Amniotic epithelial cell (primary cell): ENCODE results near the gene FMO2.
A peak's percentile ranks its signal among the peaks of the same experiment; 100 is the strongest.
"Not testable (repeated sequence)": the region's sequence is repeated elsewhere in the genome, so short reads cannot be mapped to it uniquely, and the experiment has no call there.

Source experiments
- DNase-seq: peaks from one replicate; pipeline ENCODE4 v3.0.0-alpha.2; 2010; ENCODE audit warnings: low read depth

Gene FMO2

GRCh38 chr1:171219346-171220080, 34.4 kb downstream of the FMO2 start:
- DNase-seq = no peak

GRCh38 chr1:171220081-171220420, 35.0 kb downstream of the FMO2 start:
- peak; percentile 83 for DNase-seq

GRCh38 chr1:171220581-171221054, 35.5 kb downstream of the FMO2 start:
- DNase-seq = peak; percentile 18

DNA sequence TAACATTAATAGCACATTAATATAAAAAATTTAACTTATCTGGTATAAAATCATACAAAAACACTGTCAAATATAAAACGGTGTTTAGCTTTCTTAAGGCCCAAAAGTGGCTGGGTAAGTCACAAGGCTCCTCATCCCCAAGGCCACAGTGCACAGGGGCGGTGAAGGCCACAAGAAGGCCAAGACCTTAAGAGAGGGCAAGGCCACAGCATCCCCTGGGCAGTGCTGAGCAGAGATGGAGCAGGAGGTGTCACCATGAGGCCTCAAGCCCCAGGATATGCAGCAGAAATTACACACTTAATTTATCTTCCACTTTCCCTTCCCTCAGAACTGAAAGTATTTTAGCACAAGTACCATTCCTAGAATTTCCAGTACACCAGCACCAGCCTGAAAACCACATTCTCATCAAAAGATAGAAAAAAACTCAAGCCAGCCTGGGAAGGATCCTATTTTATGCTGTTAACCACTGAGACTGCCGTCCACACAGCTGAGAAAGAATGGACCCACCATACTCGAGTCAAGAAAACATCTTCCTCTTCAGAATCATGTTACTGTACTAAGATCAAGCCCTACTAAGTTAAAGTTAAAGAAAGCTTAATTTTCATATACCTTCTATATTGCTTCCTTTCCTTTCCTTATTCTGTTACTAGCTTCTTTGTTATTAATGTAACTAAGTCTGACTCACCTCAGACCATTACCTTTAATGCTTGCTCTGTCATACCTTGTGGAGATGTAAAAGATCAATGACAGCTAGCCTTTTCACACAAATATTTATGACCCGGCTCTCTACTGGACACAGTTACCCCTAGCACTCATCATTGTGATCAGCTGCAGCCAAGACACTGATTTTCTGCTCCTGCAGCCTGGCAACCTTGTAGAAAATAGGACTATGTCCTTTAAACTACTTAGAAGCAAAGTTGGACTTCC, 36.8 kb downstream of the FMO2 start:
- peak; percentile 28 for DNase-seq

DNA sequence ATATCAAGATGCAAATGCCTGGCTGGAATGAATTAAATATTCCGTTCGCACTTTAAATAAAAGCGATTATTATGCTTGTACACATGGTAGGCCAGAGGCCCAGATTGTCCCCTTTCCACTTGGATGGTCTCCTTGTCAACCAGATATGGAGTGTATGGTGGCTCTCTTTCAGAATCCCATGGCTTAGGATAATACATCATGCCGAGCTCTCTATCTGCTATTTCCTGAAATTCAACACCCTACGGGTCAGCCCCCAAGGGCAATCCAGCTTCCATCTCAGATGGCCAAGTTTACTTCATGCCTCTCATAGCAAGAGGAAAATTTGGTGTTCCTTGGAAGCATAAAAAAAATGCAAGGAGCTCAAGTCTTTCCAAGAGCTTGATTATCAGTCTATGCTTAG, 37.8 kb downstream of the FMO2 start:
- no peak for DNase-seq

DNA sequence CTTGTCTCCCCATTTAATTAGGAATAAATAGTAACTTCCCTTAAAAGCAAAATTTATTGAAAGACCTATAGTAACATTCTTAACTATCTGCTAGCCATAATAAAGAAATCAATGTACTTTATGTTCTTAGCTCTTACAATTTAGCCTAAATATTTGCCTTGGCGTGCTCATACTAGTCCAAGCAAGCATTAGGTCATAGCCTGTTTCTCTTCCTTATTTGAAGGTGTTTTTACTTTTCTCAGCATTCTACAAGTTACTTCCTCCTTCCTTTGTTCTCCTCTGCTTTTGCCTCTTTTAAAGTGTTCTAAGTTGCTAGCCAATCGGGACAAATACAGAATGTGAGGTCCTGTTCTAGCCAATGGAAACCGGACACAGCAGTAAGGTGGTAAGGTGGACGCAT, 39.2 kb downstream of the FMO2 start:
- not testable (repeated sequence) for DNase-seq

GRCh38 chr1:171226747-171227370, 41.8 kb downstream of the FMO2 start:
- DNase-seq = peak; percentile 64

DNA sequence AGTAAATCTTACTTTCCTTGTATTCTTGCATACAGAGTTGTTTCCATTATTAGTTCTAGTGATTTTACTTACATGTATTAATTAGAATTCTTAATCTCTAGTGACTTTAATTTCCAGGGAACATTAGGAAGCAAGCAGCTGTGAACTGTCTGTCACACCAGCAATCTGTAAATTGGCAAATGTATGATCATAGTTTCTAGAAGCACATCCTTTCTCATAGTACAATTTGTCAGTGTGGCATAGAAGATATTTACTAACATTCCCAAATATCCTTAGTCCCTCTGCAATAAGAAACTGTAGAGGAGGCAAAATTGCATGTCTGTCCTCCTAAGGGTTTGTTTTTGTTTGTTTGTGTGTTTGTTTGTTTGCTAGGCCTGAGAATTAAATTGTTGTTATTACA, 46.2 kb downstream of the FMO2 start:
- DNase-seq = no peak

GRCh38 chr1:171233183-171233582, 48.1 kb downstream of the FMO2 start:
- no peak for DNase-seq

DNA sequence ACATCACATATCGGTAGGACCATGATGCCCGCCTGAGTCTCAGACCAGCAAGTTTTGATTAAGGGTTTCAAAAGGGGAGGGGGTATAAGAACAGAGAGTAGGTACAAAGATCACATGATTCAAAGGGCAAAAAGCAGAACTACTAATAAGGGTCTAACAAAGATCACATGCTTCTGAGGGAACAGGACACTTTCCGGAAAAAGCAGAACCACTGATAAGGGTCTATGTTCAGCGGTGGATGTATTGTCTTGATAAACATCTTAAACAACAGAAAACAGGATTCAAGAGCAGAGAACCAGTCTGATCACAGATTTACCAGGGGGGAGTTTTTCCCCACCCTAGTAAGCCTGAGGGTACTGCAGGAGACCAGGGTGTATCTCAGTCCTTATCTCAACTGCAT, 51.1 kb downstream of the FMO2 start:
- not testable (repeated sequence) for DNase-seq

DNA sequence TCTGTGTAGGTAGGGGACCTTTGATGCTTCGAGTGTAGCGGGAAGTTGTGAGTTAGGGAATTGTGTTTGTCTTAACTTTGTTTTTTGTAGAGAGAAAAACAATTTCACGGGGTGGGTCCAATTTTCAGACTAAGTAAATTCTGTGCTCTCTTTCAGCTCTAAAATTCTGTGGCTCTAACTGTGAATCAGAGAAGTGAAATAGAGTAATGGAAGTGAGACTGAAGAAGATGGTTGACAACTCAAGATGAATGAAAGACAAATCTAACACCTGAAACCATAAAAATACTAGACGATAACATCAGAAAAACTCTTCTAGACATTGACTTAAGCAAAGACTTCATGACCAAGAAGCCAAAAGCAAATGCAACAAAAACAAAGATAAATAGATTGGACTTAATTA, 58.8 kb downstream of the FMO2 start:
- DNase-seq = no peak

DNA sequence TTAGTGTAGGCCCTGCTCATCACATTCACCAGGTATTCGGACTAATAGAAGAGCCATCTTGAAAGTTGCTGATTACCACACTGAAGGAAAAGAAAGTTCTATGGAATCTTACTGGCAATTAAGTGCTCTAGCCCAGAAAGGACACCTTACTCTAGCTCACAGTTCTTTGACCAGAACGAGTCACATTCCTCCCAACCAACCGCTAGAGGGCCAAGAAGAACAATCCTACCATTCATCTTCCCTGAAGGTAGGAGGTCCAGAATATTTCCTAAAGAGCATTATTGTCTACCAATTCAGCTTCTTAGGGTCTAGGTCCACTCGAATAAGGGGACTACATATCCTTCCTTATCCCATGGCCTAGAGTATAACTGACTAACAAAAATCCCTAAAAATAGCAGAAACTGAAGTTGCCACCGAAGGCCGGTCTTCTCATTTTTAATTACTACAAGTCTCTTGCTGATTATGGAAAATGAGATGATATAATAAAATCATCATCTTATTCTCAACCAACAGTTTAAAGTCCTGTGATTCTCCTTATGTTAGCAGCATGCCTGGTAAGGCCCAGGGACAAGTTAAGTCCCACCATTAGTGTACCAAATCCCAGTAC, 60.5 kb downstream of the FMO2 start:
- peak; percentile 40 for DNase-seq

DNA sequence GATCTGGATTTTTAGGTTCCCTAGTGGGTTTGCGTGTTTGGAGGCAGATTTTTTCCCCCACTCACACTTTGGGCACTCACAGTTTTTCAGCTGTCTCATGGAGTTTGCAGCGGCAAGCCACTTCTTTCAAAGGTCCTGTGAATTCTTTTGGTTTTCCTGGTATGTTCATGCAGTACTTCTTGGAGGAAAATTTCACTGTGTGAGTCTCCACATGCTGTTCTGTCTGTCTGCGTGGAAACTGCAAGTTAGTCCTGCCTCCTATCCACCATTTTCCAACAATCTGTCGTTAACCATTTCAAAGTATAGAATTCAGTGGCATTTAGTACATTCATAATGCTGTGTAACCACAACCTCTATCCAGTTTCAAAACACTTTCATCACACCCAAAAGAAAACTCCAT, 62.4 kb downstream of the FMO2 start:
- DNase-seq = peak; percentile 10

DNA sequence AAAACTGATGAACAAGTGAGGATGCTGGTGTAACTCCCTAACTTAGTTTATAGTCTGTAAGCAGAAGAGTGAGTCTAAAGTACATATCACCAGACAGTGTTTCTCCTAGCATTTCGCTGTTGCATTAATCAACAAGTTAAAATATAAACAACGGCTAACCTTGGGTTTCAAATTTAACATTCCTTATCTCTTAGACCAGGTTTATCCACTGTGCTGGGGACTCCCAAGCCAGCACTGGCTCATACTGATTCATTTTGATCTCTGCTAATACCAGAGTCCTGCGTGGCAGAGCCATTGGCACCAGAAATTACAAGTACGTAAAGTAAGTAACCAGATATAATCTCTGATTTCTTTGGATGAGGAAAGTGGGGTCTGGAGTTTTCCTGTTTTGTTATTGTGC, 63.2 kb downstream of the FMO2 start, which contains the start of gene FMO1:
Gene FMO1 (plus strand): TSS at position 193 of the 400 bp plus-strand sequence. CDS start 9,594 bp downstream, outside the sequence.
- no peak for DNase-seq

GRCh38 chr1:171248841-171249240, 63.7 kb downstream of the FMO2 start:
- DNase-seq = no peak

GRCh38 chr1:171250263-171250662, 65.2 kb downstream of the FMO2 start:
- no peak for DNase-seq

DNA sequence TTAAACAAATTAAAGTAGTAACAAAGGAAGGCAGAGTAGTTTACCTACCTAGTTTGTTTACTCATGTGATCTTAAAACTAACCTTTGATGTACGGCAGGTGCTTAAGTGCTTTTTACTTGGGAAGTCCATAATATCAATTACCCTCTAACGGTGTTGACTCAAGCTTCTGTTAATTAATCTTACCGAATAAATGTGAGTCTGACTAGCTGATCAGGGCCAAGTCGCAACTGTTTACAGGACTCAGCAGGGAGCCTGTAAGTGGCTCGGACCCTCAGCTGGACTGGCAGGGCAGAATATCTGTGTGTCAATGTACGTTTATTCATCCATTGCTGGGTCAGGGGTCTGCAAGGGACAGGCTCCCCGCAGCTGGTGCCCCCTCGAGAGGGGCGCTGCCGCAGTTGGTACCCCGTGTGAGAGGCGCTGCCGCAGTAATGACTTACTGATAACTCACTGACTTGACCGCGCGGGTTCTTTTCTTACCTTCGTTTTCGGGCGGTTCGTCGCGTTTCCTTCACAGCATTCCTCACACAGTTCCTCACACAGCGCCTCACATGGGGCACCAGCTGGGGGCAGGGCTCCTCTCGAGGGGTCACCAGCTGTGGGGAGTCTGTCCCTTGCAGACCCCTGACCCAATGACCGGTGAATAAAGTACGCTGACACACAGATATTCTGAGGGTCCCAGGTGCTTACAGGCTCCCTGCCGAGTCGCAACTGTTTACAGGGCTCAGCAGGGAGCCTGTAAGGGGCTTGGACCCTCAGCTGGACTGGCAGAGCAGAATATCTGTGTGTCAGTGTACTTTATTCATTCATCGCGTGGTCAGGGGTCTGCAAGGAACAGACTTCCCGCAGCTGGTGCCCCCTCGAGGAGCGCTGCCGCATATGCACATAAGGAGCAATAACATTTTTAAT, 66.2 kb downstream of the FMO2 start:
- peak; percentile 15 for DNase-seq

DNA sequence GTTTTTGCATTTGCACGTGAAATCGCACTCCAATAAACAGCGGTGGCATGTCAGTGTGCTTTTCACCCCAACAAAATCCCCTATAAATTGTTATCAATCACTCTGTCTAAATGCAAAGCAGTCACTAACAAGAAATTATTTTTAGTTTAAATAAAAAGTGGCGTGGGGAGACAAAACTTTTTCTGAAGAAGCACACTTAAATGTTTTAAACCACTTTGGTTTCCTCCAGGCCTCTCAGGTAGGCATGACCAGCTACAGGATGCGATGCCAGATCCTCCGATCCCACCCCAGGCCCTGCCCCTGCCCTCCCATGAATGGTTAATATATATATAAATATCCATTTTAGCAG, 66.8 kb downstream of the FMO2 start:
- DNase-seq = no peak

GRCh38 chr1:171252482-171252881, 67.4 kb downstream of the FMO2 start:
- DNase-seq = no peak

- DNase-seq = peak; percentile 35
Observed at GRCh38 chr1:171254859-171255258, 69.8 kb downstream of the FMO2 start.

- DNase-seq = peak; percentile 54
Observed at GRCh38 chr1:171256940-171257606, 72.0 kb downstream of the FMO2 start.
